ENCODE measurements around the gene CHIA.

- TF ChIP-seq EZH2 (IDR thresholded peaks at IDR 0.05), result no peak
- TF ChIP-seq POLR2AphosphoS5 (IDR thresholded peaks at IDR 0.05; ENCODE audit: borderline replicate concordance, low read depth, low read length), result no peak
Observed at GRCh38 chr1:111351700-111352099, 61.0 kb downstream of the CHIA start.

Data from SK-N-MC (cell line).